Immature natural killer cell (primary cell): Measurements from ENCODE around the gene TNS4. TPM values are rescaled to one million over a fixed set of nuclear protein-coding genes. Genes with fewer than 3 reads are reported as not detected.

Experiments
- DNase-seq, 3 donors: peaks; one replicate each; pipeline ENCODE4 v3.0.0; 2022; ENCODE audit warnings: mixed read lengths in 1 of 3
- H3K27ac Mint-ChIP-seq, 6 donors: one replicate each; pipeline ENCODE4 v1.8.0; 2020; ENCODE audit warnings: mixed read lengths in 6 of 6, mild to moderate bottlenecking in 5 of 6, inconsistent platforms in 4 of 6, moderate library complexity in 3 of 6
- H3K27me3 Mint-ChIP-seq, 3 donors: one replicate each; pipeline ENCODE4 v1.8.0; 2020 to 2021; ENCODE audit warnings: low read depth in 3 of 3, mild to moderate bottlenecking in 3 of 3, mixed read lengths in 3 of 3, moderate library complexity in 3 of 3, inconsistent platforms in 1 of 3
- H3K36me3 Mint-ChIP-seq, 3 donors: one replicate each; pipeline ENCODE4 v1.8.0; 2020; ENCODE audit warnings: mixed read lengths in 3 of 3, inconsistent platforms in 2 of 3, mild to moderate bottlenecking in 2 of 3
- H3K4me1 Mint-ChIP-seq, 2 donors: one replicate each; pipeline ENCODE4 v1.8.0; 2020; ENCODE audit warnings: inconsistent platforms in 2 of 2, mild to moderate bottlenecking in 2 of 2, mixed read lengths in 2 of 2, moderate library complexity in 1 of 2
- H3K4me3 Mint-ChIP-seq, 5 donors: one replicate each; pipeline ENCODE4 v1.8.0; 2020; ENCODE audit warnings: mild to moderate bottlenecking in 5 of 5, mixed read lengths in 5 of 5, inconsistent platforms in 3 of 5, moderate library complexity in 3 of 5
- H3K9me3 Mint-ChIP-seq, 6 donors: one replicate each; pipeline ENCODE4 v1.8.0; 2020; ENCODE audit warnings: mild to moderate bottlenecking in 6 of 6, mixed read lengths in 6 of 6, inconsistent platforms in 4 of 6, moderate library complexity in 3 of 6
- polyA plus RNA-seq, 3 donors: library from polyadenylated mRNA; unstranded; fragments of 300-500 nt; fragmentation: Illumina TruSeq; gene quantifications; one replicate each; pipeline ENCODE4 v1.2.3, GENCODE V29; 2021

TNS4 gene
- polyA plus RNA-seq, 3 donors from 2014 or later, result 0.12 TPM; not detected in 2

DNA sequence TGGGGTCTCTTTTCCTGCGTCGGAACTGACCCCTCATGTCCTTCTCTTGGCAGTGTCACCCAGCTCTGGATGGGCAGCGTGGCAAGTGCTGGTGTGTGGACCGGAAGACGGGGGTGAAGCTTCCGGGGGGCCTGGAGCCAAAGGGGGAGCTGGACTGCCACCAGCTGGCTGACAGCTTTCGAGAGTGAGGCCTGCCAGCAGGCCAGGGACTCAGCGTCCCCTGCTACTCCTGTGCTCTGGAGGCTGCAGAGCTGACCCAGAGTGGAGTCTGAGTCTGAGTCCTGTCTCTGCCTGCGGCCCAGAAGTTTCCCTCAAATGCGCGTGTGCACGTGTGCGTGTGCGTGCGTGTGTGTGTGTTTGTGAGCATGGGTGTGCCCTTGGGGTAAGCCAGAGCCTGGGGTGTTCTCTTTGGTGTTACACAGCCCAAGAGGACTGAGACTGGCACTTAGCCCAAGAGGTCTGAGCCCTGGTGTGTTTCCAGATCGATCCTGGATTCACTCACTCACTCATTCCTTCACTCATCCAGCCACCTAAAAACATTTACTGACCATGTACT lies 44.9 kb downstream of the TNS4 start:
- Mint-ChIP-seq H3K27ac (no peak overlapping the region), H3K9me3 (no peaks in the 10 kb centered on the region), H3K4me1 (no peaks in the 10 kb centered on the region), H3K27me3 (peaks cover 2 to 6% (median 2%) of the 10 kb centered on the region in 3 donors), H3K36me3 (no peaks in the 10 kb centered on the region), H3K4me3 (no peak overlapping the region)
- no peak for DNase-seq

DNA sequence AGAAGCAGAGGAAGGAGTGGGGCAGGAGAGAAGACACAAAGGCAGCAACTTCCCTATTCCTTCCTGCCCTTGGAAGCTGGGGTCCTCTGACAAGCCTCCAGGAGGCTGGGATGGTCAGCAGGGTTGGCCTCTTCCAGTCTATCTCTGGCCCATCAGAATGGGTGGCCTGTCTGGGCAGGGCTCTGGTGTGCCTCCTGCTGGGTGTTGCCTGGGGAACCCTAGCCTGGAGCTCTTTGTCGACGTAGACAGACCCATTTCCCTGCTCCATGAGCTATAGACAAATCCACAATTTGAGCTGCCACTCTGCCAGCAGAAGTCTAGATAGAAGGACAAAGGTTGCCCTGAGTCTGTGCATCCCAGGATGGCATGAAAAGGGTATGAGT lies 46.8 kb downstream of the TNS4 start:
- Mint-ChIP-seq H3K36me3 (no peaks in the 10 kb centered on the region), H3K4me3 (no peak overlapping the region), H3K4me1 (no peaks in the 10 kb centered on the region), H3K27me3 (peaks cover 3 to 6% (median 4%) of the 10 kb centered on the region in 3 donors), H3K27ac (peak overlapping the region in 1 of 6 donors; percentile 16), H3K9me3 (no peaks in the 10 kb centered on the region)
- DNase-seq, result no peak

DNA sequence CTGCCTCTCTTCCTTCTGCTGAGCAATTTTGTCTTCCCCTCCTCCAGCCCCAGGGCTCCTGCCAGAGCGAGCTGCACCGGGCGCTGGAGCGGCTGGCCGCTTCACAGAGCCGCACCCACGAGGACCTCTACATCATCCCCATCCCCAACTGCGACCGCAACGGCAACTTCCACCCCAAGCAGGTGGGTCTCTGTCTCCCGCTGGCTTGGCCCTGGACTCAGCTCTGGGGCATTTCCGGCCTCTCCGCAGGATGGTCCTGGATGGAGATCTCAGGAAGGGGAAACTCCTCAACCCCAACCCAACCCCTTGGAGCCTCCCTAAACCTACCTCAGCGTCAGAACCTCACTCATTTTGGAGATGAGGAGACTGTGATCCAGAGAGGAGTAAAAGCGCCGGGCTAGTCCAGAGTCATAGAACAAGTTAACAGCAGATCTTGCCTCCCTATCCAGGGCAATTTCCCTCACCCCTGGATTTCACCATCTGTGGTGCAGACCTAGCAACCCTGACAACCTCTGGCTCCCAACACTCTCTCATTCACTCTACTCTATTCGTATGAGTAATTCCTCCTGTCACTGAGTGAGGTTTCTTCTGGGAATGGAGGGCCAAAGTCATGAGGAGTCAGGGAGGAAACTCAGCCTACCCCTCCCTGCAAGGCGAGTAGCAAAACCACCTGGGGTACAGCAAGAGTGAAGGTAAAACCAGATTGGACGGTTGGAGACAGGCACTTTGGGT lies 47.4 kb downstream of the TNS4 start:
- H3K27me3 Mint-ChIP-seq, result peaks cover 2 to 6% (median 4%) of the 10 kb centered on the region in 3 donors
- H3K4me1 Mint-ChIP-seq, result no peaks in the 10 kb centered on the region
- H3K4me3 Mint-ChIP-seq, result no peak overlapping the region
- H3K27ac Mint-ChIP-seq, result peak overlapping the region in 1 of 6 donors; percentile 16
- no peak for DNase-seq
- no peaks in the 10 kb centered on the region for H3K9me3 Mint-ChIP-seq
- H3K36me3 Mint-ChIP-seq, result no peaks in the 10 kb centered on the region

DNA sequence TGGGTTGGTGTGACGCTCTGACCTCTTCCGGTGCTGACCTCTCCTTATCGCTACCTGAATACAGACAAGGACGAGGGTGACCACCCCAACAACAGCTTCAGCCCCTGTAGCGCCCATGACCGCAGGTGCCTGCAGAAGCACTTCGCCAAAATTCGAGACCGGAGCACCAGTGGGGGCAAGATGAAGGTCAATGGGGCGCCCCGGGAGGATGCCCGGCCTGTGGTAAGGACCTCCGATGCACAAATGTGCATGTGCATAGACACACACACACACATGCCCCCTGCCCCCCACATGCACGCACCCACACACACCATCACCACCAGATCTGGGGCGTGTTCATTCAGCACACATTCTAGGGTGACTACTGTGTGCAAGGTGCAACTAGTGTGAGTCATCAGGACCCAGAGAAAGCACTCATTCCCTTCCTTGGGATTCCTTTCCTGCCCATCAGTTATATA lies 48.5 kb downstream of the TNS4 start:
- H3K27ac Mint-ChIP-seq, result no peak overlapping the region
- H3K4me1 Mint-ChIP-seq, result peaks cover 8 to 10% of the 10 kb centered on the region in 2 donors
- H3K27me3 Mint-ChIP-seq, result peaks cover 3 to 7% (median 6%) of the 10 kb centered on the region in 3 donors
- DNase-seq, result no peak
- H3K4me3 Mint-ChIP-seq, result no peak overlapping the region
- H3K36me3 Mint-ChIP-seq, result no peaks in the 10 kb centered on the region
- H3K9me3 Mint-ChIP-seq, result peaks cover 0 to 2% (median 0%) of the 10 kb centered on the region in 6 donors

DNA sequence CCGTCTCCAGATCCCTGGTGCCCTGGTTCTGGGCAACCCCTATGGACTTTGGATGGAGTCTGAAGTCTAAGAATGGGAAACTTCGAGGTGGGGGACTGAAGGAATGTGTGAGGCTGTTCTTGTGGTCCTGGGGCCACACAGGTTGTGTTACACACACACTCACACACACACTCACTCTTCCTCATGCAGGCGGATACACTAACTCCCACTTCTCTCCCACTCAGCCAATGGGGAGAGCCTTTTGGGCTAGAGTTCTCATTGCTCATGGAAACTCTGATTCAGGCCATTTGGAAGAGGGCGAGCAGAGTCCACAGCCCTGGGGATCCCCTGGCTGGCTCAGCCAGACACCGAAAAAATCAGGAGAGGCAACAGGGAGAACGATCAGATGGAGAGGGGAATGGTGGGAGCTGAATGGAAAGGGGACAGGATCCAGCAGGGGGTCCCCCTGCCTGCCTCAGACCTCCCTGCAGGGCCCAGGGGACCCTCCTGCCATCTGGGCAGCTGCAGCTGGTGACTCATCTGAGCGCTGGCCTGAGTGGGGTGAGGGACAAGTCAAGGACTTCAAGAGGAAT lies 49.1 kb downstream of the TNS4 start:
- H3K27me3 Mint-ChIP-seq, result peaks cover 3 to 8% (median 7%) of the 10 kb centered on the region in 3 donors
- DNase-seq, result no peak
- peaks cover 0 to 2% (median 0%) of the 10 kb centered on the region in 6 donors for H3K9me3 Mint-ChIP-seq
- H3K27ac Mint-ChIP-seq, result no peak overlapping the region
- no peaks in the 10 kb centered on the region for H3K36me3 Mint-ChIP-seq
- no peak overlapping the region for H3K4me3 Mint-ChIP-seq
- peaks cover 13 to 16% of the 10 kb centered on the region in 2 donors for H3K4me1 Mint-ChIP-seq

DNA sequence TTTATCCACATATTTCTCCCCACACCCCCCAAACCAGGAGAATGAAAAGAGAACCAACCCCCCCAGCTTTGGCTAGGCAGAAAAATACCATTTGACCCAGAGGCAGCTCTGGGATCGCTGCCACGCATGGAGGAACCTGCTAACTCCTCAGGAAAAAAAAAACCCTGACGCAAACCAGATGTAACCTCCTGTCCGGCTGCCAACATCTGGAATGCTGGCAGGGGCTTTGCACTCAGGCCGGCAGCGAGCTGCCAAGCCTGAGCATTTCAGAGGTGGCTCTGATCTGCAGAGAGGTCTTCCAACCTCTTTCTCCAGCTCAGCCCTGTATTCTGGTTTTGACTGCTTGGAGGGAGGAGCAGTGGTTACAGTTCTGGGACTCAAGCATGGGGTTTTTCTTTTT lies 50.0 kb downstream of the TNS4 start:
- Mint-ChIP-seq H3K9me3 (peaks cover 0 to 2% (median 0%) of the 10 kb centered on the region in 6 donors), H3K27ac (no peak overlapping the region), H3K4me3 (no peak overlapping the region), H3K36me3 (no peaks in the 10 kb centered on the region), H3K27me3 (peaks cover 5 to 8% (median 7%) of the 10 kb centered on the region in 3 donors), H3K4me1 (peaks cover 13 to 17% of the 10 kb centered on the region in 2 donors)
- DNase-seq, result no peak

DNA sequence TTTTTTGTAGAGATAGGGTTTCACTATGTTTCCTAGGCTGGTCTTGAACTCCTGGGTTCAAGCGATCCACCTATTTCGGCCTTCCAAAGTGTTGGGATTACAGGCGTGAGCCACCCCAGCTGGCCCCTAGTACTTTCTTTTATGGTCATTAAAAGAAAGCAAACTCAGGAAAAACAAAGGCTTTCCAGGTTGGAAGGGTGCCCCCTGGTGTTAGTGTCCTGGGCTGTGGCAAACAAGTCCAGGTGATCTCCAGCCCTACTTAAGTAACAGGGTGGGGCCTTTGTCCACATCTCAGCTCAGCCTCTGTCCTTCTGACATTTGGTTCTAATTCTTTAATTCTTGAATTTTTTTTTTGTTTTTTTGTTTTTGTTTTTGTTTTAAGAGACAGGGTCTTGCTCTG lies 51.2 kb downstream of the TNS4 start:
- DNase-seq, result no peak
- H3K36me3 Mint-ChIP-seq, result no peaks in the 10 kb centered on the region
- peaks cover 9 to 12% (median 10%) of the 10 kb centered on the region in 3 donors for H3K27me3 Mint-ChIP-seq
- peaks cover 17 to 22% of the 10 kb centered on the region in 2 donors for H3K4me1 Mint-ChIP-seq
- H3K9me3 Mint-ChIP-seq, result peaks cover 0 to 2% (median 0%) of the 10 kb centered on the region in 6 donors
- no peak overlapping the region for H3K27ac Mint-ChIP-seq
- H3K4me3 Mint-ChIP-seq, result no peak overlapping the region

DNA sequence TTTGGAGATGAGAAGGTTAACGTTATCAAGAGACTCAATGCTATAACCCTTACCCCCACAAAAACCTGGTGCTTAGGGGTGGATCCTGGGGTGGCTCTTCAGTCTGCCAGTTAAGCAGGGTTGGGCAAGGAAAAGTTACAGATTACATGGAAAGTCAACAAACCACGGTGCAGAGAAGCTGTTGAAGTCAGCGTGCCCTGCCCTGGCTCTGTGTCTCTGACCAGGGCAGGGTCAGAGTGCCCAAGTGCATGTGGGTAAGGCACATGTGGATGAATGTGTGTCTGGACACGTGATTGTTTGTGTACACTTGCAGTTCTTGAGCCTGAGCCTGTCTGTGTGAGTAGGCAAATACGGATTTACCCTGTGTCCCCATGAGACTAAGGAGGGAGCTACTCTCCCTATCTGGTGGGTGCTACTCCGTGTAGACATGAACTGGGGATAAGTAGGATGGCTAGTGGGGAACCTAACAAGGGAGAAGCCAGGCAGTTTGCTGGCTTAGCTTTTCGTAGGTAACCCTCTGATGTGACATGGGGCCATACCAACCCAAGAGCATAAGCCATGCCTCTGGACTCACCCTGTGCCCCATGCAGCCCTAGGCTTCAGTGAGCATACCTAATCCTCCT lies 52.7 kb downstream of the TNS4 start:
- DNase-seq, result no peak
- Mint-ChIP-seq H3K27ac (no peak overlapping the region), H3K4me3 (no peak overlapping the region), H3K9me3 (peaks cover 0 to 6% (median 1%) of the 10 kb centered on the region in 6 donors), H3K27me3 (peaks cover 20 to 24% (median 21%) of the 10 kb centered on the region in 3 donors), H3K4me1 (peaks cover 31 to 36% of the 10 kb centered on the region in 2 donors), H3K36me3 (no peaks in the 10 kb centered on the region)

DNA sequence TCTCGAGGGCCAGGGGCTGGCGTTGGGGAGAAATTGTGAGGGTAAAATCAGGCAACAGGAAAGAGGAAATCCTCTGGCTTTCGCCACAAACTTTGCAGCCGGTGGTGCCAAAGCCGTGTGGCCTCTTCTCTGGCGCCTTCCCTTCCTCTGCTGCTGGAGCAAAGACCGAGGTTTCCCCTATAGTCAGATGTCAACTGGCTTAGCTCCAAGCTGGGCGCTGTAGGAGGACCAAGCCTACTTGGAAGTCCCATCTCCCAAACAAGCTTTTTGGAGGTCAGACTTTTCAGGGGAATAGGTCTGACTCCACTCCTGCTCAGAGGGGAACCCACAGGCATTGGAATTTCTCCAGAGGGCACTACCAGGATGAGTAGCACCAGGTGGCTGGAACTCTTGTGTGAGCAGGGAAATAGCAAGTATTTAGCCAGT lies 53.2 kb downstream of the TNS4 start:
- H3K27me3 Mint-ChIP-seq, result peaks cover 20 to 24% (median 21%) of the 10 kb centered on the region in 3 donors
- H3K36me3 Mint-ChIP-seq, result no peaks in the 10 kb centered on the region
- no peak overlapping the region for H3K27ac Mint-ChIP-seq
- H3K4me1 Mint-ChIP-seq, result peaks cover 32 to 37% of the 10 kb centered on the region in 2 donors
- H3K9me3 Mint-ChIP-seq, result peaks cover 0 to 6% (median 1%) of the 10 kb centered on the region in 6 donors
- DNase-seq, result no peak
- H3K4me3 Mint-ChIP-seq, result peak overlapping the region in 1 of 5 donors; percentile 59

DNA sequence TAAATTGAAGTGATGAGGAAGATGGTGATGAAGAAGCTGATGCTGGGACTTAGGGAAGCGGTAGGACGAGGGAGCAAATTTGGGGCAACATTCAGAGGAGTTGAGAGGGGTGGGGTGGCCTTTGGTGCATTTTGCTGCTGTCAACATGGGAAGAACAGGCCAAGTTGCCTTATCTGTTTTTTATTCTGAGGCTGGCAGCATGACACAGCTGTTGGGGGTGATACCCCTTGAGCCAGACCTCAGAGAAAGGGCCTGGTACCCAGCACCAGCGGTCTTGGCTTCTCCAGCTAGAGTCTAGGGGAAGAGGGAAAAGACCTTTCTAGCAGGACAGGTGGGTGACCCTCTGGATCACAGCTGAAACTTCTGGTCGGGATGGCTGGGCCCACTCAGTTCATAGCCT lies 53.6 kb downstream of the TNS4 start:
- H3K27me3 Mint-ChIP-seq, result peaks cover 20 to 24% (median 21%) of the 10 kb centered on the region in 3 donors
- peaks cover 0 to 6% (median 1%) of the 10 kb centered on the region in 6 donors for H3K9me3 Mint-ChIP-seq
- peaks cover 32 to 37% of the 10 kb centered on the region in 2 donors for H3K4me1 Mint-ChIP-seq
- peak overlapping the region in 1 of 6 donors; percentile 42 for H3K27ac Mint-ChIP-seq
- DNase-seq, result no peak
- no peaks in the 10 kb centered on the region for H3K36me3 Mint-ChIP-seq
- peak overlapping the region in 3 of 5 donors; percentile 14 to 59 (median 23) for H3K4me3 Mint-ChIP-seq

DNA sequence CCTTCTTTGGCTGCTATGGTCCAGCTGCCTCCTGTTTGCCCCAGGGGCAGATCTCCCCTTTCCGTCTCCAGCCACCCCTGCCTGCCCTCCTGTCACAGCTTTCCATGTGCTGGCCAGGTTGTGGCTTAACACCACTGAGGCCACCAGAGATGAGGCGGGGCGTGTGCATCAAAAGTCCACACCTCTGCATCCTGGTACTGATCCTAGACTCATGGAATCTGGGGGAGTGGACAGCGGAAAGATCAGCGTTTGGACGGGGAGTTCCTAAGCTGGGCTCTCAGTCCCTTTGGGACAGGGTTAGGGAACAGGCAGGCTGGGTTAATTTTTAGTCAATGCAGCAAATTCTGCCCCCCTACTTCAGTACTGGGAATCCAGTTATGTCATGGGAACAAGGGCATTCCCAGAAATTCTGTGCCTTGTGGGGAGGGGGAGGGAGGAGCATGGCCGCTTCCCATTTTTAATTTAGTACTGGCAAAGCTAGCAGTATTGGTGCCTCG lies 54.2 kb downstream of the TNS4 start:
- H3K36me3 Mint-ChIP-seq, result no peaks in the 10 kb centered on the region

DNA sequence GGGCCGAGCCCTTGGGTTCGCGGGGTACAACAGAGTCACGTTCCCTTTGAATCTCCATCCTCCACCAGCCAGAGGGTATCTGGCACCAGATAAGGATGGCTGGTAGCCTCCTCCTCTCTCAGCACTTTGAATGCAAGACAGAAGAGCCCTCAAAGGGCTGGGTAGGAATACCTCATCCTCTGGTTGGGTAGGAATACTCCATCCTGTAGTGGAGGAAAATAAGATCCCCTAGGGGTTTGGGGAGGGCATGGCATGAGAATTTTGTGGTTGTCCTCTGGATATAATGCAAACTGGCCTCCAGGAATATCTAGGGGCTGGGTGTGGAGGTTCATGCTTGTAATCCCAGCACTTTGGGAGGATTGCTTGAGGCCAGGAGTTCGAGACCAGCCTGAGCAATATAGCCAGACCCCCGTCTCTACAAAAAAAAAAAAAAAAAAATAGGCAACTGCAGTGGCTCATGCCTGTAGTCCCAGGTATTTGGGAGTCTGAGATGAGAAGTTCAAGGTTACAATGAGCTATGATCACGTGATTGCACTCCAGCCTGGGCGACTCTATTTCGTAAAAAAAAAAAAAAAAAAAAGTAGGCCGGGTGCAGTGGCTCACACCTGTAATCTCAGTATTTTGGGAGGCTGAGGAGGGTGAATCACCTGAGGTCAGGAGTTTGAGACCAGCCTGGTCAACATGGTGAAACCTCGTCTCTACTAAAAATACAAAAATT lies 55.5 kb downstream of the TNS4 start:
- no peak overlapping the region for H3K27ac Mint-ChIP-seq
- H3K4me3 Mint-ChIP-seq, result peak overlapping the region in 4 of 5 donors; percentile 55 to 87 (median 81)
- H3K36me3 Mint-ChIP-seq, result no peaks in the 10 kb centered on the region
- peaks cover 0 to 6% (median 1%) of the 10 kb centered on the region in 6 donors for H3K9me3 Mint-ChIP-seq
- peaks cover 21 to 26% (median 26%) of the 10 kb centered on the region in 3 donors for H3K27me3 Mint-ChIP-seq
- peaks cover 37 to 41% of the 10 kb centered on the region in 2 donors for H3K4me1 Mint-ChIP-seq
- no peak for DNase-seq

More for the DNA sequence above, 54.2 kb downstream of the TNS4 start:
- Mint-ChIP-seq H3K27ac (no peak overlapping the region), H3K4me3 (peak overlapping the region in 1 of 5 donors; percentile 14), H3K27me3 (peaks cover 21 to 27% (median 23%) of the 10 kb centered on the region in 3 donors), H3K9me3 (peaks cover 0 to 6% (median 1%) of the 10 kb centered on the region in 6 donors), H3K4me1 (peaks cover 34 to 37% of the 10 kb centered on the region in 2 donors)
- DNase-seq, result no peak
